Thymus (tissue), 11 donors: Measurements from ENCODE around the gene NPL. TPM values are rescaled to one million over a fixed set of nuclear protein-coding genes. Genes with fewer than 3 reads are reported as not detected.

Experiments used
- DNase-seq, 9 donors: peaks; one replicate each; pipeline ENCODE4 v3.0.0-alpha.2; 2013; ENCODE audit warnings: low spot score in 9 of 9, low read depth in 6 of 9, missing footprints in 1 of 9
- H3K27ac ChIP-seq, 2 donors: one replicate each; pipeline ENCODE4 v1.5.1; 2013; ENCODE audit warnings: control low read depth in 1 of 2, low read depth in 1 of 2, low read length in 1 of 2, mild to moderate bottlenecking in 1 of 2, moderate library complexity in 1 of 2
- H3K27me3 ChIP-seq, 2 donors: one replicate each; pipeline ENCODE4 v1.5.1; 2013; ENCODE audit warnings: low read length in 1 of 2; ENCODE audit not compliant: control insufficient read depth in 2 of 2, insufficient read depth in 1 of 2
- H3K36me3 ChIP-seq, 2 donors: one replicate each; pipeline ENCODE4 v1.5.1; 2013; ENCODE audit warnings: low read length in 1 of 2, mild to moderate bottlenecking in 1 of 2, moderate library complexity in 1 of 2; ENCODE audit not compliant: control insufficient read depth in 2 of 2, insufficient read depth in 2 of 2
- H3K4me1 ChIP-seq, 2 donors: one replicate each; pipeline ENCODE4 v1.5.1; 2013; ENCODE audit warnings: low read length in 2 of 2; ENCODE audit not compliant: control insufficient read depth in 2 of 2, insufficient read depth in 2 of 2
- H3K4me3 ChIP-seq, 2 donors: one replicate each; pipeline ENCODE4 v1.5.1; 2013; ENCODE audit warnings: low read length in 2 of 2, control low read depth in 1 of 2, mild to moderate bottlenecking in 1 of 2
- H3K9me3 ChIP-seq, 2 donors: one replicate each; pipeline ENCODE4 v1.5.1; 2013; ENCODE audit warnings: low read length in 1 of 2, mild to moderate bottlenecking in 1 of 2; ENCODE audit not compliant: control insufficient read depth in 2 of 2, insufficient read depth in 1 of 2
- WGBS: extraction: QIAGEN DNeasy Blood & Tissue Kit; methylation state at CpG from one replicate; pipeline ENCODE4 v1.1.7; 2013; 5-methylcytosine and 5-hydroxymethylcytosine counted together
- polyA plus RNA-seq: library from polyadenylated mRNA; stranded (reverse); fragments of 200-250 nt; gene quantifications from one replicate; pipeline ENCODE4 v1.2.3, GENCODE V29; 2013
- total RNA-seq: library from RNA; stranded (reverse); fragments of 120-200 nt; gene quantifications from one replicate; pipeline ENCODE4 v1.2.4, GENCODE V29; 2013
- donor health status: healthy.

Gene NPL
- total and polyA plus RNA-seq, 2 donors: 10.9 to 30.7 TPM

DNA sequence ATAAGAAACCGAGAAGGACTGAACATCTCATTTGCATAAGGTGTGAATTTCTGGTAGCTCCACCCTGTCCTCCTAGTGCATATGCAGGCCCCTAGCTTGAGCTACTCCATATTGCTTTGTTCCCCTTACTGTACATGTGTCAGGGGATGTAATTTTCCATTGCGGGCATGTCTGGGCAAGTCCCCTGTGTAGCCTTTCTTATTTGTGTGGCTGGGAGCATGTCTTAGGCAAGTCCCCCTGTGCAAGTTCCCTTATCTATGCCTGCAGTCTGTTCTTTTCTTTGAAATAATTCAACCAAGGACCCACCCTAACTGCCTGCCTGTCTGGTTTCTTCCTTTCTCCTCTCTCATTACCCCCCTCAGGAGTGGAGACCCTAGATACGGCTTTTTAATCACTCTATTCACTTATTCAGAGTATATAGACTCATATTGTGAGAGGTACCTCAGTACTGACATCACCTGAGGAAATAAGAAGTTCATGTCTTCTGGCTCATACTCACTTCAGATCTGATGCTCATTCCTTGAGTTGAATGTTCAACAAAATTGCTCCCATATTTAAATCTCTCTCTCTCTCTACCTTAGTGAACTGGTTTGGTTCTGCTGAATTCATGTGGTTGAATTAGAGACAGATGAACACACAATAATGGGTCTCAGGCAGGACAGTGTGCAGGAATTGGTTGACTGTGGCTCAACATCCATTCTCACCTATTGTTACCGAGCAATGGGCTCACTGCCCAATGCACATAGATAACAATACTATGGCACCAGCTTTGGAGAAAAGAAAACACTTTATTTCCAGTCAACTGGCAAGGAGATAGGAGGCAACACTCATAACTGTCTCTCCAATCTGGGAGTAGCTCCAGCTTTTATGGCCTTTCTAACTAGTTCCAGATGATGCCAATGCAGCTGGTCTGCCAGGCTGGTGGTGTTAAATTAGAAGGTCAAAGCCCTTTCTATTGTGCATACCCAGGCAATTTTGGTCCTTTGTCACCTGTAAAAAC lies 27.9 kb upstream of the NPL start:
- no peak for DNase-seq
- no peak overlapping the region for H3K4me3 ChIP-seq
- no peaks in the 10 kb centered on the region for H3K27me3 ChIP-seq
- H3K4me1 ChIP-seq: no peaks in the 10 kb centered on the region
- H3K9me3 ChIP-seq: no peaks in the 10 kb centered on the region
- WGBS: 93% methylated on average over 4 of the region's 4 CpGs
- no peak overlapping the region for H3K27ac ChIP-seq
- no peaks in the 10 kb centered on the region for H3K36me3 ChIP-seq

DNA sequence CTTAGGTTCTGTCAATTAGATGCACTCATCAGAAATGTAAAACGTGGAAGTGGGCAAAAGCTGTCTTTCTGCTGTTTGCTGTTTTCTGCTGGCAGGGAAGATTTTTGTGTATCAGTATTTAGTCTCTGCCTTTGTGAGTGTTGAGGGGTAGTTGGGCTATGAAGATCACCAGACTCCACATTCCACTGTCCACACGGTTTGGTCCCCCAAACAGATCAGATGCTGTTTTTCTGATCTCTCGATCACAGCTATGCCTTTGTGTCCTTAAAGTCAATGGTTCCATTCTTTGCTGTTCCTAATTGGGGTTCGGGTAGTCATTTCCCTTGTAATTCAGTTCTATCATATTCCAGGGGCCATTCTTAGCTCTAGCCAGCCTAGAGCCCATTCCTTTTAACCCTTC lies 27.0 kb upstream of the NPL start:
- Histone ChIP-seq H3K27ac (no peak overlapping the region), H3K27me3 (no peaks in the 10 kb centered on the region), H3K4me1 (no peaks in the 10 kb centered on the region), H3K36me3 (no peaks in the 10 kb centered on the region), H3K9me3 (no peaks in the 10 kb centered on the region), H3K4me3 (no peak overlapping the region)
- no peak for DNase-seq
- 94% methylated on average over 4 of the region's 4 CpGs for WGBS

DNA sequence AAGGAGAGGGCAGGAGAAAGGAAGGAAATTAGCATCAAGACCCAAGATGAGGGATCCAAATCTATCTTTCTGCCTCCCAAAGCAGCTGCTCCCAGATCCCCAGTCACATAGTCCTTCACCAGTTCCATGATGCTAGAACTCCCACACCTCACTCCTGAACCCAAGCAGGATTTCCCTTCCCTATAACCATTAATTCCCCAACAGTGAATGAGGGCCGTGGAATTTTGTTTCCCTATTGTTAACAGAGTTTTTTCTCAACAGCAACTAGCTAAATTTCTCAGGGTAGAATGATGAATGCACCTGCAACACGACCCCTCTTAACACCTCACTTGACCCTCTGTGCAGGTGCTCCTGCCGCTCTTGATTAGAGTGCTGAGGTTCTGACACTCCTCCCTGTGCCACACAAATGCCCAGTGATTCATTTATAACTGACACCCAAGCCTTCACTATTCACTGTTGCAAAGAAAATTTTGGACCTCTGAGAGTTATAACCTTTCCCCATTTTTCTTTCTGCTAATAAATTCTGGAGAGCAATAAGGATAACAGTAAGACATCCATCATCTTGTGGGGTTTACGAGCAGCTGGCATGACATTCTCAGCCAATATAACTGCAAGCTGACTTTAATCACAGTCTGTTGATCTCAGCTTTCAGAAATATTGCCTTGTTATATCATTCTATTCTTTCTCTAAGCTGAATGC lies 25.4 kb upstream of the NPL start:
- 74% methylated on average over 4 of the region's 4 CpGs for WGBS
- no peaks in the 10 kb centered on the region for H3K36me3 ChIP-seq
- H3K4me3 ChIP-seq: no peak overlapping the region
- no peaks in the 10 kb centered on the region for H3K27me3 ChIP-seq
- no peak for DNase-seq
- H3K4me1 ChIP-seq: no peaks in the 10 kb centered on the region
- H3K27ac ChIP-seq: no peak overlapping the region
- H3K9me3 ChIP-seq: no peaks in the 10 kb centered on the region

DNA sequence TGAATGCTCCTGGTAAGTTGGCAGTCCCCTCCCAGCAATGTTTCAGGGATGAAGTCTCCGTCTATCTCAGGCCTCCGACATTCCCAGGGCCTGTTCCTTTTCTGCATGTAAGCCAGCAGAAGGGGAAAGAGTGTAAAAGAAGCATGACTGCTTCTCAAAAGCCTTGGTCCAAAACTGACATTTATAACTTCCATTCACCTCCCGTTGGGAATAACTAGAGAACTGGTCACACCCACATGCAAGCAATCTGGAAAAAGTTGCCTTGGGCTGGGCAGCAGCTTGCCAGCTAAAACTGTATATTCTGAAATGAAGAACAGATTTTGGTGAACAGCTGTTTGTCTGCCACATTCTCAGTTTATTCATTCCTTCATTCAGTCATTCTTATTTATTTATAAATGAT lies 24.2 kb upstream of the NPL start:
- H3K9me3 ChIP-seq: no peaks in the 10 kb centered on the region
- H3K4me1 ChIP-seq: no peaks in the 10 kb centered on the region
- no peaks in the 10 kb centered on the region for H3K36me3 ChIP-seq
- H3K4me3 ChIP-seq: no peak overlapping the region
- DNase-seq: no peak
- 90% methylated on average over 3 of the region's 3 CpGs for WGBS
- no peaks in the 10 kb centered on the region for H3K27me3 ChIP-seq
- H3K27ac ChIP-seq: no peak overlapping the region

DNA sequence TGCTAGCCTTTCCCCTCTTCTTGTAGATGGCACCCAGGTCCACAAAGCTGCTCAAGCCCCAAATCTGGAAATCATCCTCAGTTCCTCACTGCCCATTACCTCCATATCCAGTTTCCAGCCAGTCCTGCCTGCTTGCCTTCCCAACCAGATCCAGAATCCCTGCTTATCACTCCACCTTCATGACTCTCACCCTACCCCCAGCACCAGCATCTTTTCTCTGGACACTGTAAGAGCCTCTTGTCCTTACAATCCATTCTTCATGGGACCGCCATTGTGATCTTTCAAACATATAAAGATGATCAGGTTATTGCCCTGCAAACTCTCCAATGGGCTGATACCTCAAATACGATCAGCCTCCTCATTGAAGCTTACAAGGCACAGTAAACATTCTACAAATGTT lies 23.5 kb upstream of the NPL start:
- Histone ChIP-seq H3K36me3 (no peaks in the 10 kb centered on the region), H3K4me3 (no peak overlapping the region), H3K27ac (no peak overlapping the region), H3K9me3 (no peaks in the 10 kb centered on the region), H3K4me1 (no peaks in the 10 kb centered on the region), H3K27me3 (no peaks in the 10 kb centered on the region)
- no peak for DNase-seq
- 98% methylated on average over 2 of the region's 2 CpGs for WGBS

DNA sequence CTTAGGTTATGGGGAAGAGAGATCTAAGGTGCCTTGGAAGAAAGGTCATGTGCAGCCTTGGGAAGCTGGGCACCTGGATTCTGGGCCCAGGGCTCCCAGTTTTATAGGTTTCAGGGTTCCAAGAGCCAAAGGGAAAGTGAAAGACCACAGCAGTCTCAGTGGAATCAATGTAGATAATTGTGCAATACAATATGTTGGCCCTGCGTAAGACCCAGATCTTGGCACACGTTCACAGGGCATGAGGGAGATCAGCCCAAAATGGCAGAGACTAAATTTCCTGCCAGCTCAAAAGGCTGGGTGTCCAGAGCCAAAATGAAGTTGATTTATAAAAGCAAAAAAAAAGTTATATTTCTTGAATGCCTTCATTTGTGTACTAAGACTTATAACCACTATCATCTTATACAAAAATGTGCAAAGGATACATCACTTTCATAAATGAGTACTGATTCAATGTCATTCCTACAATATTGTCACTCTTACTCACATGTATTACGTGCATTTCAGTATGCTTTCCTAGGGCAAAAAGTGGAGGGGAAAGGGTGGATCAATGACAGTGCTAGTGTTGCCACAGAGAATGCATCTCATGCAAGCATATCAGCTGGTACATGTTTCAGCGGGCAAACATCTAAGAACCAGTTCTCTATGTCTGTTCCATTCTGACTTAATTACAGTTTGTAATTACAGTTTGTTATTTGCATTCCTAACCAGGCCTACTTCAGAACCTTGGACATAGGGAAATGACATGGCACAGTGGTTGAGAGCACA lies 22.5 kb upstream of the NPL start:
- H3K9me3 ChIP-seq: no peaks in the 10 kb centered on the region
- 96% methylated on average over 4 of the region's 4 CpGs for WGBS
- no peak overlapping the region for H3K4me3 ChIP-seq
- no peaks in the 10 kb centered on the region for H3K4me1 ChIP-seq
- no peaks in the 10 kb centered on the region for H3K36me3 ChIP-seq
- no peak for DNase-seq
- H3K27me3 ChIP-seq: no peaks in the 10 kb centered on the region
- no peak overlapping the region for H3K27ac ChIP-seq

DNA sequence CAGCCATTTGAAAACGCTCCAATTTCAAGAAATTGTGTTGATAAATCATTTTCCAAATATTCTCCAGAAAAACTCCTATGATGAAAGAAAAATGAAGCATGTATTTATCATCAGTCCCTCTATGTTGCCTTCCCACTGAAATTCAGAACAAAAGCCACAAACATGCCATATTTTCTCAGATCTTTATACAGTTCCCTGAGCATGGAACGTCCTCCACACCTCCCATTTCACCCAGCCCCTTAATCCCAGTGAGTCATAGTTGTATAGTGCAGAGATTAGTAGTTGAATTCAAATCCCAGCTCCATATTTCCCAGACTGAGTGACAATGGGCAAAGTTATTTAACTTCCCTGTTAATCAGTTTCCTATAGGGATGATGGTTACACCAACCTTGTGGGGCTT lies 20.6 kb upstream of the NPL start:
- Histone ChIP-seq H3K9me3 (no peaks in the 10 kb centered on the region), H3K4me3 (no peak overlapping the region), H3K36me3 (no peaks in the 10 kb centered on the region), H3K4me1 (no peaks in the 10 kb centered on the region), H3K27ac (no peak overlapping the region), H3K27me3 (no peaks in the 10 kb centered on the region)
- DNase-seq: no peak
- WGBS: 90% methylated on average over 2 of the region's 2 CpGs

DNA sequence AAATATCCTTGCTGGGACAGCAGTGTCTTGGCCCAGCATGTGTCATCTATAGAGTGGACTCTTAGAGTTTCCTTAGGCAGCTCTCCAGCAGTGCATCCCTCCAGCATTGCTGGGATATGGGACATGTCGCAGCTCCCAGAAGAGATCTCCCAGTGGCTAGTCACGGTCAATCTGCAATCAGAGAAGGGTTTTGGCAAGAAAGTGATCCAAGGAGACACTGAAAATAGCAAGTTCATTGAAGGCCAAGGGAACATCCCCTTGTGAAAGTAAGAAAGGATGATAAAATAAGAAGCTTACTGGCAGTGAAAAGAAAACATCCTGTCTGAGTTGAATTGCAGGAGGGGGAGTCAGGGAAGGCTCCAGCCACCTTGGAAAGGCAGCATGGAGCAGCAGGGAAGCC lies 19.3 kb upstream of the NPL start:
- no peak for DNase-seq
- 90% methylated on average over 2 of the region's 2 CpGs for WGBS
- no peaks in the 10 kb centered on the region for H3K36me3 ChIP-seq
- H3K27me3 ChIP-seq: no peaks in the 10 kb centered on the region
- H3K4me1 ChIP-seq: no peaks in the 10 kb centered on the region
- no peak overlapping the region for H3K27ac ChIP-seq
- H3K4me3 ChIP-seq: no peak overlapping the region
- H3K9me3 ChIP-seq: no peaks in the 10 kb centered on the region
